Stimulated activated CD4-positive, alpha-beta T cell treated with anti-CD3 and anti-CD28 coated beads, Interleukin-15, amount 100 ng/mL, for 48 hours (primary cell): Measurements from ENCODE around the gene TMEM255A.

ENCODE experiments used
- DNase-seq, 2 donors: peaks; one replicate each; pipeline ENCODE4 v3.0.0-alpha.2; 2020; ENCODE audit warnings: low read depth in 2 of 2

The TMEM255A gene

GRCh38 chrX:120269373-120270035, 41.8 kb downstream of the TMEM255A start:
- no peak for DNase-seq

- DNase-seq: no peak
These were observed 46.9 kb downstream of the TMEM255A start for GRCh38 chrX:120264341-120264740.

GRCh38 chrX:120262859-120263708, 48.2 kb downstream of the TMEM255A start:
- no peak for DNase-seq

- no peak for DNase-seq
These were observed 50.9 kb downstream of the TMEM255A start for GRCh38 chrX:120260369-120260768.

- DNase-seq: no peak
These were observed 57.5 kb downstream of the TMEM255A start for GRCh38 chrX:120253784-120254183.

- DNase-seq: no peak
These were observed 59.7 kb downstream of the TMEM255A start for GRCh38 chrX:120251471-120252011.

GRCh38 chrX:120250522-120251271, 60.6 kb downstream of the TMEM255A start, which contains the start of gene ZBTB33:
ZBTB33 (plus strand) TSS chrX:120250812; CDS start chrX:120253416, 2,604 bp downstream.
- DNase-seq: peak; percentile 74 to 78

GRCh38 chrX:120244735-120245498, 66.3 kb downstream of the TMEM255A start:
- peak; percentile 32 to 40 for DNase-seq

GRCh38 chrX:120244395-120244734, 66.9 kb downstream of the TMEM255A start:
- DNase-seq: no peak

GRCh38 chrX:120242813-120243212, 68.4 kb downstream of the TMEM255A start:
- no peak for DNase-seq

GRCh38 chrX:120238933-120239332, 72.3 kb downstream of the TMEM255A start:
- no peak for DNase-seq

GRCh38 chrX:120236687-120237479, 74.4 kb downstream of the TMEM255A start:
- DNase-seq: no peak

- DNase-seq: no peak
These were observed 76.0 kb downstream of the TMEM255A start for GRCh38 chrX:120235284-120235683.

- DNase-seq: no peak
These were observed 82.9 kb downstream of the TMEM255A start for GRCh38 chrX:120228187-120228908.

- no peak for DNase-seq
These were observed 86.9 kb downstream of the TMEM255A start for GRCh38 chrX:120224388-120224787.

- DNase-seq: no peak
These were observed 87.9 kb downstream of the TMEM255A start for GRCh38 chrX:120223374-120223773.

- peak; percentile 16 to 53 for DNase-seq
These were observed 97.6 kb downstream of the TMEM255A start for GRCh38 chrX:120213438-120214265.
